Brain microvascular endothelial cell (primary cell): ENCODE data around the gene KCNAB1.

Source experiments
- DNase-seq: peaks from one replicate; pipeline ENCODE4 v3.0.0-alpha.2; 2020
- H3K27ac ChIP-seq: fragments of 250-450 bp; sonication (Bioruptor Pico); 2 replicates; pipeline ENCODE4 v1.5.1; 2020; ENCODE audit warnings: mild to moderate bottlenecking, moderate library complexity
- H3K27me3 ChIP-seq: fragments of 250-450 bp; sonication (Bioruptor Pico); replicated peaks from 2 replicates; pipeline ENCODE4 v1.5.1; 2020; ENCODE audit warnings: mild to moderate bottlenecking
- H3K36me3 ChIP-seq: fragments of 250-450 bp; sonication (Bioruptor Pico); replicated peaks from 2 replicates; pipeline ENCODE4 v1.5.1; 2020; ENCODE audit warnings: mild to moderate bottlenecking
- H3K4me3 ChIP-seq: 2 replicates; pipeline ENCODE4 v1.5.1; 2011; ENCODE audit warnings: low read depth, mild to moderate bottlenecking, control low read depth, low read length, moderate library complexity
- in situ Hi-C: cut with HindIII; loops from 2 replicates; pipeline ENCODE4 v1.10.0; 2017; ENCODE audit warnings: low sequenced_read_pairs, low pct_ligation_motif_present
- TF ChIP-seq, protein P1 (sequence below): IDR thresholded peaks from 2 replicates; pipeline ENCODE4 v1.5.1; 2011; ENCODE audit warnings: low read depth, mild to moderate bottlenecking, moderate library complexity, low read length, control low read depth, inconsistent platforms; ENCODE audit errors: missing control alignments

KCNAB1 gene

DNA sequence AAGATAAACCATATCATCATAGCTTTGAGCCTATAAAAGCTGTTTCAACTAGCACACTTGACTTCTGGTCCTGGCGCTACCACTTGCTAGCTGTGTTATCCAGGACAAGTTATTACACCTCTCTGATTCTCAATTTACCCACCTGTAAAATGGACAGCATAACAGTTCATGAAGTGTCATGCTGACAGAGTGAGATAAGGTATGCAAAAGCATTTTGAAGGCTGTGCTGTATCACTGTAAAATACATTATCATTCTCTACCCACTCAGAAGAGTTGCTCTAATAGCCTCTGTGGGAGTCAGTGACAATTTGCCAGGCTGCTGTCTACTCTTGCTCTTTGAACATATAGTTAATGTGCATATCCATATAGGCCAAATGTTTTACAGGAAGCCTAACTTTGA lies 341.5 kb downstream of the KCNAB1 start:
- Histone ChIP-seq H3K4me3 (no peak overlapping the region), H3K27me3 (no peaks in the 10 kb centered on the region), H3K27ac (no peak overlapping the region), H3K36me3 (no peaks in the 10 kb centered on the region)
- DNase-seq: no peak
- TF ChIP-seq, protein P1, sequence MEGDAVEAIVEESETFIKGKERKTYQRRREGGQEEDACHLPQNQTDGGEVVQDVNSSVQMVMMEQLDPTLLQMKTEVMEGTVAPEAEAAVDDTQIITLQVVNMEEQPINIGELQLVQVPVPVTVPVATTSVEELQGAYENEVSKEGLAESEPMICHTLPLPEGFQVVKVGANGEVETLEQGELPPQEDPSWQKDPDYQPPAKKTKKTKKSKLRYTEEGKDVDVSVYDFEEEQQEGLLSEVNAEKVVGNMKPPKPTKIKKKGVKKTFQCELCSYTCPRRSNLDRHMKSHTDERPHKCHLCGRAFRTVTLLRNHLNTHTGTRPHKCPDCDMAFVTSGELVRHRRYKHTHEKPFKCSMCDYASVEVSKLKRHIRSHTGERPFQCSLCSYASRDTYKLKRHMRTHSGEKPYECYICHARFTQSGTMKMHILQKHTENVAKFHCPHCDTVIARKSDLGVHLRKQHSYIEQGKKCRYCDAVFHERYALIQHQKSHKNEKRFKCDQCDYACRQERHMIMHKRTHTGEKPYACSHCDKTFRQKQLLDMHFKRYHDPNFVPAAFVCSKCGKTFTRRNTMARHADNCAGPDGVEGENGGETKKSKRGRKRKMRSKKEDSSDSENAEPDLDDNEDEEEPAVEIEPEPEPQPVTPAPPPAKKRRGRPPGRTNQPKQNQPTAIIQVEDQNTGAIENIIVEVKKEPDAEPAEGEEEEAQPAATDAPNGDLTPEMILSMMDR: no peak
- in situ Hi-C loops: no loop called here

DNA sequence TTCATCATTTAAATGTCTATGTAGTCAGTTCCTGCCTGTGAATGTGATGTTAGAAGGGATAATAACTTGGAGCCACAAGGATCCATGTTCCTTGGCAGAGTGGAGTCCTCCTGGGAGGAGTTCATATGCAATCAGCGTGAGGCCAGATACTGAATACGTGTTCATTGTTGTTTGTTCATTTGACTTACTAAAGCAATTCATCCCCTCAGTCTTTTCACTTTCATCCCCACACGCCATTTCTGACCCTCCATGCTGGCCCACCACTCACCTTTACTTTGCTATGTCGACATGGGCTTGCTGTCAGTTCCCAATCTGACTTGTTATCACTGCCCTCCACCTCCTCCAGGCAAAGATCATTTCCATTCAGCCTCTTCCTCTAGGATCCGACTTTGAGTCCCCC lies 342.7 kb downstream of the KCNAB1 start:
- no peak for DNase-seq

DNA sequence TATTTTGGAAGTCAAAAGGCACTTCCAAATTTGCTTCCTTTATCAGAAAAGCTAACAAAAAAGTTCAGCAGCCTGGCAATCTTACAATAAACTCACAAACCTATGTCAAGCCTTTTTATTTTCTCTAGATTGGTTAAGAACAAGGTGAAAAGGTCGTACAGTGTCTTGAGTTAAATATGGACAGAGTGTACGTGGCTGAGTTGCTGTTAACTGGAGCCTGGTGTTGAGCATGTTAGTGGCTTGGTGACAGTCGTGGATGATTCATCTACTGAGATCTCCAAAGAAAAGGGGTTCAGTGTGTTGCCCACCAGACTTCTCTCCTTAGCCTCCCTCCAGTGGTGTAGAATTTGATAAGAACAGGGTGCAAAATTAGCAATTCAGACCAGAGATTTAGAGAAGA lies 344.8 kb downstream of the KCNAB1 start:
- H3K27me3 ChIP-seq: no peaks in the 10 kb centered on the region
- H3K27ac ChIP-seq: no peak overlapping the region
- DNase-seq: no peak
- no peaks in the 10 kb centered on the region for H3K36me3 ChIP-seq
- TF ChIP-seq, protein P1: no peak
- in situ Hi-C loops: no loop called here
- no peak overlapping the region for H3K4me3 ChIP-seq

More for the DNA sequence above, 342.7 kb downstream of the KCNAB1 start:
- Histone ChIP-seq H3K4me3 (no peak overlapping the region), H3K27me3 (no peaks in the 10 kb centered on the region), H3K27ac (no peak overlapping the region), H3K36me3 (no peaks in the 10 kb centered on the region)
- TF ChIP-seq, protein P1: no peak
- in situ Hi-C loops: no loop called here

DNA sequence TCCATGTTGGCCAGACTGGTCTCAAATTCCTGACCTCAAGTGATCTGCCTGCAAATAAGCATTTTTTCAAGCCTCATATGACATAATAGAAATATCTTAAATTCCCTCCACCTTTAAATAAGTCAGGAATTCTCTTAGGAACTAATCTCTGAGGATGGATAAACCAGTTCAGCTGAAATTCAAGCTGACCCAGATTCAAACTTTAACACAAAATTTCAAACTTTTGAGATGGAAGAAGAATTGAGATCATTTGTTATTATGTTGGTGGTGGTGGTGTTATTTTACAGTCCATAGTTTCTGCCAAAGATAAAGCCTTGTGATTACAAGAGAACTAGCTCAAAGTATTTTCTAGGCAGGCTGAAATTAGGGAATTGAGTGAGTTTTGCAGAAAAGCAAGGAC lies 349.1 kb downstream of the KCNAB1 start:
- DNase-seq: no peak
- no peak overlapping the region for H3K4me3 ChIP-seq
- no peak overlapping the region for H3K27ac ChIP-seq
- TF ChIP-seq, protein P1: no peak
- in situ Hi-C loops: no loop called here
- no peaks in the 10 kb centered on the region for H3K27me3 ChIP-seq
- H3K36me3 ChIP-seq: no peaks in the 10 kb centered on the region

DNA sequence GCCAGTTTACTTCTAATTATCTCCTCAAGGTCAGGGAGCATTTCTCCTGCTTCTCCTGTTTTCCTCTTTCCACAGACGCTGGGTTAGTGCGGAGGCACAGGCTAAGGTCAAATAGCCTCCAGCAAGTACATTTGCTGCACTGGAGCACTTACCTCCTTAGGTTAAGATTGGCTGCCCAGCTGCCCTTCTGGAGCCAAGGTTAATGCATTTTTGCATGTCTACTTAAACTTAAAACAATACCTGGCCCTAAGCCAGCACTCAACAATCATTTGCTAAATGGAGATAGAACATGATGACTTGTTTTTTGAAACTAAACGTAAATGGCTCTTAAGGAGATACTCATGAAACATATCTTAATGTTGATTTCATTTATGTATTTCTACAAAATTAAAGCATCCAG lies 351.1 kb downstream of the KCNAB1 start:
- TF ChIP-seq, protein P1: no peak
- in situ Hi-C loops: no loop called here
- no peaks in the 10 kb centered on the region for H3K27me3 ChIP-seq
- no peak for DNase-seq
- no peak overlapping the region for H3K27ac ChIP-seq
- H3K4me3 ChIP-seq: no peak overlapping the region
- H3K36me3 ChIP-seq: no peaks in the 10 kb centered on the region

DNA sequence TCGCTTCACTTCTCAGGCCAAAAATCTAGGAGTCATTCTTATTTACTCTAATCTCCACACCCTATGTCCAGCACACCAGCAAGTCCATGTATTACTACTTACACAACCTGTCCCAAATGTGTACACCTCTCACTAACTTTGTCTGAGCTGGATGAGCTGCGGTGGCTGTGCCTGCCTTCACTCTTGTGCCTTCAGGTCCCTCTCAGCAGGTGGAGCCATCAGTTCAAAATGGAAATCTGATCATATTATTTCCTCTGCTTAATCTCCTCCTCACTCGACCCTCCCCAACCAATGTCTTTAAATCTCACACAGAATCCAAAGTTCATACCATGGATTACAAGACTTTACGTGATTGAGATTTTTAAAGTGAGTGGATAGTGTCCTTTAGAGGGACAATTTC lies 351.8 kb downstream of the KCNAB1 start:
- in situ Hi-C loops: no loop called here
- Histone ChIP-seq H3K27ac (no peak overlapping the region), H3K4me3 (no peak overlapping the region), H3K36me3 (no peaks in the 10 kb centered on the region), H3K27me3 (no peaks in the 10 kb centered on the region)
- TF ChIP-seq, protein P1: peak; percentile 23
- no peak for DNase-seq
